Fibroblast of pulmonary artery (primary cell): Measurements from ENCODE around the gene NDST1.

Experiments
- DNase-seq: peaks from one replicate; pipeline ENCODE4 v3.0.0-alpha.2; 2010; ENCODE audit warnings: low read depth
- H3K4me3 ChIP-seq: replicated peaks from 2 replicates; pipeline ENCODE4 v1.5.1; 2011; ENCODE audit warnings: low read depth, mild to moderate bottlenecking, control low read depth, low read length, moderate library complexity
- CTCF ChIP-seq: IDR thresholded peaks from 2 replicates; pipeline ENCODE4 v1.5.1; 2011; ENCODE audit warnings: mild to moderate bottlenecking, control low read depth, low read length, inconsistent platforms; ENCODE audit errors: missing control alignments

The NDST1 gene

GRCh38 chr5:150523472-150524350 lies 15.8 kb downstream of the NDST1 start:
- DNase-seq, result peak; percentile 87
- peak; percentile 80 for TF ChIP-seq CTCF
- H3K4me3 ChIP-seq, result no peak overlapping the region

DNA sequence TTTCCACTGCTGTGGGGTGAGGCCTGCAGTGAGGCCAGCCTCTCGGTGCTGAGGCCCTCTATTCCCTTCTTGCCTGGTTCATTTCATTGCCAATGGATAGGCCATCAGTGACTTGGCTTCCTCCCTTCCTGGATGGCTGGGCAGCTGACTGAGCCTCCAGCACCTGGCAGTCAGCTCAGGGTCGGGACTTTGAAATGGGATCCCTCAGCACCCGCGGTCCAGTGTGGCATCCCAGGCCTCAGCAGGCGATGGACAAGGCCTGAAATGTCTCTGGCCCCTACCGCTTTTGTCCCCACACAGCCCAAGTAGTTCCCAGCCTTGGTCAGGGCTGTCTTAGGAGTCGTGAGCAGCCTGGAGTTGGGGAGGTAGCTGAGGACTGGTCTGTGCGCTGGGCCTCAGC lies 17.2 kb downstream of the NDST1 start:
- TF ChIP-seq CTCF, result no peak
- DNase-seq, result no peak
- no peak overlapping the region for H3K4me3 ChIP-seq

GRCh38 chr5:150525781-150526180 lies 17.9 kb downstream of the NDST1 start:
- no peak for DNase-seq
- no peak overlapping the region for H3K4me3 ChIP-seq
- no peak for TF ChIP-seq CTCF

- TF ChIP-seq CTCF, result no peak
- H3K4me3 ChIP-seq, result no peak overlapping the region
- no peak for DNase-seq
Observed at GRCh38 chr5:150527038-150527437, 19.1 kb downstream of the NDST1 start.

- H3K4me3 ChIP-seq, result no peak overlapping the region
- TF ChIP-seq CTCF, result no peak
- no peak for DNase-seq
Observed at GRCh38 chr5:150527808-150528207, 19.9 kb downstream of the NDST1 start.

GRCh38 chr5:150528924-150529546 lies 21.1 kb downstream of the NDST1 start:
- TF ChIP-seq CTCF, result no peak
- H3K4me3 ChIP-seq, result no peak overlapping the region
- no peak for DNase-seq

DNA sequence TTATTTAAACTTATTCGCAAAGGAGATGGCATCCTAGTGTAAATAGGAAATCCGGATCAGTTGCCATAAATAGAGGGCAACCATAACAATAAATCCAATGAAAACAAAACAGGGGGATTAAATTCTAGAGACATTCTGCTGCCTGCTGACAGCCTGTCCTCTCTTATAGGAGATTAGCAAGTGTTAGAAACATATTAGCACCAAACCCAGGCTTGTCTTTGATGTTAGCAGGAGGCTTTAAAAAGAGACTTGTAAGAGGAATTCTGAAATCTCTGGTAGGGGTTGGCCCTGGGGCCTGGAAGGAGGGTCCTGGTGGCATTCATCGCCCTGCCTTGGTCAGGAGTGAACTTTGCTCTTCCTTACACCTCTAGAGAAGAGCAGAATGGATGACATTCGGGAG lies 21.6 kb downstream of the NDST1 start:
- DNase-seq, result no peak
- TF ChIP-seq CTCF, result no peak
- H3K4me3 ChIP-seq, result no peak overlapping the region
